Measurements from ENCODE around the gene DDO. TPM values are rescaled to one million over a fixed set of nuclear protein-coding genes. Genes with fewer than 3 reads are reported as not detected.

The DDO gene
- total and polyA plus RNA-seq, 9 donors, result 0.45 to 2.5 (median 0.88) TPM; not detected in 3

DNA sequence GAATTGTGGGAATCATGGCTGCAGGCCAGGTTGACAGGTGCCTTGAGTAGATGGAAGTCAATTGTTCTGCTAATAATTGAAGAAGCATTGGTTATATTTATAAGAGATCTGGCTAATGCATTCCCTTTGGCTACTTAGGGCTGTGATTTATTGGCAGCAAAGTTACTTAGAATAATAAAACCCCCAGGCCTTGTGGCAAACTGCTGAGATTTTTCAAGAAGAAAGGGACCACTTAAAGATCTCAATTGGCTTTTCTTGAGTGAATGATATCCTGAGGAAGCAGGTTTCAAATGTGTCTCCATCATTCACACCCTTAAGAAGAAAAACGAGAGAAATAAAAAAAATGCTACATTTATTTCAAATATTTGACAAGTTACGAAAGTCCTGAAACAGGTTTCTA, 27.4 kb downstream of the DDO start:
- Histone ChIP-seq H3K4me3 (no peak overlapping the region), H3K27ac (no peak overlapping the region), H3K9me3 (no peaks in the 10 kb centered on the region), H3K36me3 (no peaks in the 10 kb centered on the region), H3K27me3 (no peaks in the 10 kb centered on the region), H3K4me1 (ENCODE audit: insufficient read depth) (no peaks in the 10 kb centered on the region)
- DNase-seq, result no peak
- 84 to 93% (median 87%) methylated on average over 2 of the region's 2 CpGs for WGBS, 3 donors
- TF ChIP-seq CTCF (IDR thresholded peaks at IDR 0.05) (no peak), POLR2A (IDR thresholded peaks at IDR 0.05) (no peak), EP300 (IDR thresholded peaks at IDR 0.05) (no peak)
- intact Hi-C loops (cut with DNase I), result loop anchor here in 2 of 4 donors (2.0 to 10.0 kb wide), 3 partner anchors 323 to 686 kb away; no protein-coding TSS in a partner anchor

DNA sequence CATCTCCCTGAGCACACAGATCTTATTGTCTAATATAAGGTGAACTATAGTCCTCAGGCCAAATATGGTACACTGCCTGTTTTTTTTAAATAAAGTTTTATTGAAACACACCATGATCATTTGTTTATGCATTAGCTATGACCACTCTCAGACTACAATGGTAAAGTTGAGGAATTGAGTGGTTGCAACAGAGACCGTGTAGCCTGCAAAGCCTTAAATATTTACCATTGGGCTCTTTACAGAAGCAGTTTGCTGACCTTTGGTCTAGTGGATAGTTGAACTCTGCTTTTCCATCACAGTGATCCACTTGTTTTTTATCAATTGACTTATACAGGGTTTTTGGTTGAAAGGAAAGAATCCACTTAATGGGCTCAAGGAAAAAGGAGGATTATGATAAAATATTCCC, 29.9 kb downstream of the DDO start:
- Histone ChIP-seq H3K9me3 (no peaks in the 10 kb centered on the region), H3K27me3 (no peaks in the 10 kb centered on the region), H3K27ac (no peak overlapping the region), H3K36me3 (no peaks in the 10 kb centered on the region), H3K4me1 (ENCODE audit: insufficient read depth) (no peaks in the 10 kb centered on the region), H3K4me3 (no peak overlapping the region)
- TF ChIP-seq CTCF (IDR thresholded peaks at IDR 0.05) (no peak), POLR2A (IDR thresholded peaks at IDR 0.05) (no peak), EP300 (IDR thresholded peaks at IDR 0.05) (no peak)
- DNase-seq, result no peak
- intact Hi-C loops (cut with DNase I), result loop anchor here in 2 of 4 donors (5.0 to 10.0 kb wide), 2 partner anchors 321 to 683 kb away; no protein-coding TSS in a partner anchor
- 85 to 89% (median 85%) methylated on average over 1 of the region's 1 CpG for WGBS, 3 donors

GRCh38 chr6:110378552-110378951, 36.8 kb downstream of the DDO start:
- Histone ChIP-seq H3K36me3 (no peaks in the 10 kb centered on the region), H3K27ac (no peak overlapping the region), H3K4me1 (ENCODE audit: insufficient read depth) (no peaks in the 10 kb centered on the region), H3K9me3 (no peaks in the 10 kb centered on the region), H3K4me3 (no peak overlapping the region), H3K27me3 (no peaks in the 10 kb centered on the region)
- DNase-seq, result no peak
- TF ChIP-seq CTCF (IDR thresholded peaks at IDR 0.05) (no peak), POLR2A (IDR thresholded peaks at IDR 0.05) (no peak), EP300 (IDR thresholded peaks at IDR 0.05) (no peak)
- intact Hi-C loops (cut with DNase I), result no loop called here
- WGBS, 3 donors, result 79 to 85% (median 81%) methylated on average over 9 of the region's 9 CpGs

- WGBS, 3 donors, result 41 to 44% (median 44%) methylated on average over 4 of the region's 4 CpGs
- intact Hi-C loops (cut with DNase I), result no loop called here
- Histone ChIP-seq H3K36me3 (no peaks in the 10 kb centered on the region), H3K9me3 (no peaks in the 10 kb centered on the region), H3K4me3 (no peak overlapping the region), H3K27ac (no peak overlapping the region), H3K27me3 (no peaks in the 10 kb centered on the region), H3K4me1 (ENCODE audit: insufficient read depth) (no peaks in the 10 kb centered on the region)
- no peak for DNase-seq
- no peak for TF ChIP-seq POLR2A (IDR thresholded peaks at IDR 0.05)
- TF ChIP-seq EP300 (IDR thresholded peaks at IDR 0.05), result no peak
- no peak for TF ChIP-seq CTCF (IDR thresholded peaks at IDR 0.05)
Observed at GRCh38 chr6:110369066-110369465, 46.3 kb downstream of the DDO start.

All from ovary (tissue), 9 donors.